GM12801 (cell line): Measurements from ENCODE around the gene SCGB2B2.

ENCODE experiments used
- TF ChIP-seq, protein P1 (sequence below): IDR thresholded peaks from one replicate; pipeline ENCODE4 v1.5.1; 2011; ENCODE audit warnings: control low read depth; ENCODE audit not compliant: insufficient read length; ENCODE audit errors: extremely low read depth

SCGB2B2 gene

DNA sequence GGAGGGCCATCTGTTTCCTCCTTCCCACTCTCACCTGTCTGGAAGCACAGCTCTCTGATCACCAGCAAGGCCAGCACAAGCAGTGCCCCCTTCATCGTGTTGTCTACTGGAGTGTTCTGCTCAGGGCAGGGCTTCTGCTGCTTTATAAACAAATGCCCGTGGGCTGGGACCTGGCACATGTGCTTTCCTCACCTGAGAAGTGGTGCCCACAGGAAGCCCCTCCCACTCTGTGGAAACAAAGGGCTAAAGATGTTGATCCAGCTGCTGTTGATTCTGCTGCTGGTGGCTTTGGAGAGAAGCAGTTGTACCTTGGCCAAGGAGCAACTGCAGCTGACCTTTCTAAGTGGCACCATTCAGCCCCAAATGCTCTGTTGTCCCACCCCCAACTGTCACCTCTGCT lies 30.7 kb upstream of the SCGB2B2 start:
- TF ChIP-seq, protein P1, sequence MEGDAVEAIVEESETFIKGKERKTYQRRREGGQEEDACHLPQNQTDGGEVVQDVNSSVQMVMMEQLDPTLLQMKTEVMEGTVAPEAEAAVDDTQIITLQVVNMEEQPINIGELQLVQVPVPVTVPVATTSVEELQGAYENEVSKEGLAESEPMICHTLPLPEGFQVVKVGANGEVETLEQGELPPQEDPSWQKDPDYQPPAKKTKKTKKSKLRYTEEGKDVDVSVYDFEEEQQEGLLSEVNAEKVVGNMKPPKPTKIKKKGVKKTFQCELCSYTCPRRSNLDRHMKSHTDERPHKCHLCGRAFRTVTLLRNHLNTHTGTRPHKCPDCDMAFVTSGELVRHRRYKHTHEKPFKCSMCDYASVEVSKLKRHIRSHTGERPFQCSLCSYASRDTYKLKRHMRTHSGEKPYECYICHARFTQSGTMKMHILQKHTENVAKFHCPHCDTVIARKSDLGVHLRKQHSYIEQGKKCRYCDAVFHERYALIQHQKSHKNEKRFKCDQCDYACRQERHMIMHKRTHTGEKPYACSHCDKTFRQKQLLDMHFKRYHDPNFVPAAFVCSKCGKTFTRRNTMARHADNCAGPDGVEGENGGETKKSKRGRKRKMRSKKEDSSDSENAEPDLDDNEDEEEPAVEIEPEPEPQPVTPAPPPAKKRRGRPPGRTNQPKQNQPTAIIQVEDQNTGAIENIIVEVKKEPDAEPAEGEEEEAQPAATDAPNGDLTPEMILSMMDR, result no peak

DNA sequence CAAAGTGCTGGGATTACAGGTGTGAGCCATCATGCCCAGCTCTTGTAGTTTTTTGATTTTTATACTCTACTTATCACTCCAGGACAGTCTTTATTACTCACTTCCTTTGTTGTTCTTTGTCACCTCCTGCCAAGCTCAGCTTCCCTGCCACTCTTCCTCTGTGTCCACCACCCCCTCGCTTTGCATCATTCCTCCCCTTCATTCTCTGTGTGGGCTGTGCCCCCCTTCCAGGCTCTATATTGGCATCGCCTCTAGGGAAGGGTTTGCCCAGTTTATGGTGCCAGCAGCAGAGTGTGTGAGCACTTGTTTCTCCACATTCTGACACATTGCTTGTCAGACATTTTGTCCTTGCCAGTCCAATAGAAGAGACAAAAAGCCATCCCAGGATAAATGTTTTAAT lies 15.6 kb upstream of the SCGB2B2 start:
- TF ChIP-seq, protein P1, result no peak

DNA sequence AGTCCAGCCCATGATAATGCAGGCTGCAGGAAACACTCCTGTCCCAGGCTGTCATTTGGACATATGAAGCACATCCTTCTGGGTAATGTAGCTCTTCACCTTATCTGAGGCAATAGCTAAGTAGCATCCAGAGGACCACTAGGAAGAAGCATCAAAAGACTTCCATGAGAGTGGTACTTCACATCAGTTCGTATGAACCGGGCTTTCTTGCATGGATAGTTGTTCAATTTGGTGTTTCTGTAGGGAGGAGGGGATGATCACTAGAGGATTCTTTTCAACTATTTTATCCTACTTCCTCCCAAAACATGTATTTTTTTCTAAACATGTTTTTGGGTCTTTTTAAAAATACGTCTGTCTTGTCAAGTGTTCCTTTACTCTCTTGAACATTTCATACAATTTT lies 13.4 kb upstream of the SCGB2B2 start:
- TF ChIP-seq, protein P1, result no peak

DNA sequence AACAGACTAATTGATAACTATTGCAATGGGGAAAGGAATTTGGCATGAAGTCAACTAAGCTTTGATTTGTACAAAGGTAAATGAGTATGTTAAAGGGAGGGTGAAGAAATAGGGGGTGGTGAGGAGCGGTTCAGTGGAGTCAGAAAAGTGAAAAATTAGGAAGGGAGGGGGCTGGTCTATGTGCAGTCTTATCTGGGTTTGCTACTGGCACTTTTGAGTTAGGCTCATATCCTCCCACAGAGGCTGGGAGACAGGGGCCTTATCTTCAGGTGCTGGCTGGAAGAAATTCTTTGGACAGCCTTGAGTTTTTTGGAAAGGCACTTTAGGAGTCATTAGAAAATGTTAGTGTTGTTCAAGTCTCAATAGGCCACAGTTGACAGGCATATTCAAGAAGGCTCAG lies 11.6 kb upstream of the SCGB2B2 start:
- TF ChIP-seq, protein P1, result no peak

DNA sequence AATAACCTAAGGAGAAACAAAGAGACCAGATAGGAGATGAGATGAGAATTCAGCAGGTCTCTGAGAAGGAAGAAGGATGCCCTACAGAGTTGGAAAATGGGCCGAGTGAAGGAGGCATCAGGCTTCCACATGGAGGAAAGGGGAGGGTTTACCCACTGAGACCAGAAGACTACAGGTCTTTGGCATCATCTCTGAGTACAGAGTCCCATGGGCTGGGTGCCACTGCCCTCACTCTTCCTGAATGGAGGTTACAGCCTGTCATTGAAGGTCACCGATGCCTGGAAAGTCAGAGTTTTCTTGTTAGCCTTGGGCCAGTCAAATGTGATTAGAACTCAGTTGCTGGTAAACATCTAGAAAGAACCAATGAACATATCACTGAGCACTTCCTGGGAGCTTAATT lies 10.4 kb upstream of the SCGB2B2 start:
- TF ChIP-seq, protein P1, result no peak

DNA sequence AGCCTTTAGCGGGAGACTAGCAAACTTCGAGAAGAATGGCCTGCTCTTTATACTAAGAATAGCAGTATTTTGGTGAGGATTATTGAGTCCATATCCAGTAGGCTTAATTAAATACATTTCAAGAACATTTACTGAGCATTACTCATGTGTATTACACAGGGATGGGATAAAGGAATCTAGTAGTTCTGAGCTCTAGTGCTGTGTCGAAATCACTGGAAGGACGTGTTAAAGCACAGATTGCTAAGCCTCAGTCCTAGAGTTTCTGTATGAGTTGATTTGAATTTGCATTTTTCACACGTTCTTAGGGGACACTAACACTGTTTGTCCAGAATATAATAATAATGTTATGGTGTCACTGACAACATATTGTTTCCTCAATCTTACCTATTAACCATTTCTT lies 9.5 kb upstream of the SCGB2B2 start:
- TF ChIP-seq, protein P1, result no peak

DNA sequence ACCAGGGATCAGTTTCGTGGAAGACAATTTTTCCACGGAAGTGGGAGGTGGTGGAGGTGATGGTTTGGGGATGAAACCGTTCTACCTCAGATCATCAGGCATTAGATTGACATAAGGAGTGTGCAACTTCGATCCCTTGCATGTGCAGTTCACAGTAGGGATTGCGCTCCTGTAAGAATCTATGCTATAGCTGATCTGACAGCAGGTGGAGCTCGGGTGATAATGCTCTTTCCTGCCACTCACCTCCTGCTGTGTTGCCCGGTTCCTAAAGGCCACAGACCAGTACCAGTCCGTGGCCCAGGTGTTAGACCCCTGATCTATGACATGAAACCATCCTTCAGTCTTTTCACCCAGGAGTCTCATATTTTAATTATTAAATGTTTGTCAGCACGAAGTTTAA lies 4.5 kb upstream of the SCGB2B2 start:
- TF ChIP-seq, protein P1, result no peak

DNA sequence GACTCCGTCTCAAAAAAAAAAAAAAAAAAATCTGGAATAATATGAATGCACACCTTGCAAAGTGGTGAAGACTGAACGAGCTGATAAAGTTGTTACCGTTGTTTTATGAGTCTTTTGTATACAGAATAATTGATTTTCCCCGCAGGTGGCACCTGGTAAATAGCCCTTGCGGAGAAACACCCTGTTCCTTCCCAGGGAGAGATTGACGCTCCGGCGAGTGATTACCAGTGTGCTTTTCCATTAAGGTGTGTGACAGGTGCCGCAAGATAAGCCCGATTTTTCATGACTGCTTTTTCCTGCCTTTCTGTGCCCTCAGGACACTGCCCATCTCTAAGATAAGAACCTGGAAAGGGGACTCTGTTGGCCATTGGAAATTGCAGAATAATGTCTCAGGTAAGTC lies 1.5 kb upstream of the SCGB2B2 start:
- TF ChIP-seq, protein P1, result no peak
